ENCODE measurements around the gene CEBPE.

The CEBPE gene

GRCh38 chr14:23143911-23144310, 24.9 kb upstream of the CEBPE start:
- DNase-seq (ENCODE audit: low read depth in 2 of 2) = no peak

GRCh38 chr14:23142826-23143225, 23.8 kb upstream of the CEBPE start:
- no peak for DNase-seq (ENCODE audit: low read depth in 2 of 2)

- no peak for DNase-seq (ENCODE audit: low read depth in 2 of 2)
These were observed 22.8 kb upstream of the CEBPE start for GRCh38 chr14:23141706-23142444.

- DNase-seq (ENCODE audit: low read depth in 2 of 2) = no peak
These were observed 21.3 kb upstream of the CEBPE start for GRCh38 chr14:23140371-23140770.

GRCh38 chr14:23139874-23140273, 20.8 kb upstream of the CEBPE start:
- no peak for DNase-seq (ENCODE audit: low read depth in 2 of 2)

- DNase-seq (ENCODE audit: low read depth in 2 of 2) = no peak
These were observed 18.9 kb upstream of the CEBPE start for GRCh38 chr14:23137813-23138535.

GRCh38 chr14:23137192-23137812, 18.2 kb upstream of the CEBPE start:
- no peak for DNase-seq (ENCODE audit: low read depth in 2 of 2)

- DNase-seq (ENCODE audit: low read depth in 2 of 2) = no peak
These were observed 17.6 kb upstream of the CEBPE start for GRCh38 chr14:23136566-23137133.

- no peak for DNase-seq (ENCODE audit: low read depth in 2 of 2)
These were observed 13.9 kb upstream of the CEBPE start for GRCh38 chr14:23132970-23133369.

GRCh38 chr14:23131482-23131881, 12.4 kb upstream of the CEBPE start:
- DNase-seq (ENCODE audit: low read depth in 2 of 2) = no peak

GRCh38 chr14:23130871-23131270, 11.8 kb upstream of the CEBPE start:
- no peak for DNase-seq (ENCODE audit: low read depth in 2 of 2)

GRCh38 chr14:23129759-23130316, 10.8 kb upstream of the CEBPE start:
- DNase-seq (ENCODE audit: low read depth in 2 of 2) = no peak

GRCh38 chr14:23128969-23129758, 10.1 kb upstream of the CEBPE start:
- DNase-seq (ENCODE audit: low read depth in 2 of 2) = no peak

GRCh38 chr14:23127861-23128260, 8.8 kb upstream of the CEBPE start:
- no peak for DNase-seq (ENCODE audit: low read depth in 2 of 2)

- DNase-seq (ENCODE audit: low read depth in 2 of 2) = no peak
These were observed 7.7 kb upstream of the CEBPE start for GRCh38 chr14:23126548-23127278.

- no peak for DNase-seq (ENCODE audit: low read depth in 2 of 2)
These were observed 7.0 kb upstream of the CEBPE start for GRCh38 chr14:23125933-23126524.

GRCh38 chr14:23125011-23125410, 6.0 kb upstream of the CEBPE start:
- no peak for DNase-seq (ENCODE audit: low read depth in 2 of 2)

- DNase-seq (ENCODE audit: low read depth in 2 of 2) = no peak
These were observed 5.4 kb upstream of the CEBPE start for GRCh38 chr14:23124337-23124954.

- no peak for DNase-seq (ENCODE audit: low read depth in 2 of 2)
These were observed 4.4 kb upstream of the CEBPE start for GRCh38 chr14:23123419-23123818.

GRCh38 chr14:23122086-23122485, 3.0 kb upstream of the CEBPE start:
- no peak for DNase-seq (ENCODE audit: low read depth in 2 of 2)

Measured in stimulated activated CD4-positive, alpha-beta T cell treated with anti-CD3 and anti-CD28 coated beads, Interleukin-1b, Interleukin-23, amount 100 ng/mL, for 1 hour (primary cell).